ENCODE measurements around the gene ADCY10. TPM values are rescaled to one million over a fixed set of nuclear protein-coding genes. Genes with fewer than 3 reads are reported as not detected.

The ADCY10 gene
- total RNA-seq, 3 donors from 2014 or later (not counting 1 experiment from before 2014, with no cell fraction given), result 0.42 to 1.00 TPM; not detected in 1

GRCh38 chr1:167924543-167925231 lies 10.8 kb upstream of the ADCY10 start:
- Histone ChIP-seq H3K9me3 (ENCODE audit: control insufficient read depth, insufficient read depth, low read length) (no peaks in the 10 kb centered on the region), H3K4me1 (ENCODE audit: control insufficient read depth, insufficient read depth, low read length) (no peaks in the 10 kb centered on the region), H3K27me3 (ENCODE audit: control insufficient read depth, insufficient read depth, low read length) (no peaks in the 10 kb centered on the region), H3K4me3 (ENCODE audit: low read length) (no peak overlapping the region), H3K27ac (ENCODE audit: low read length) (no peak overlapping the region), H3K36me3 (ENCODE audit: control insufficient read depth, insufficient read depth, low read length) (peaks cover 2% of the 10 kb centered on the region)
- H3K9me3 Mint-ChIP-seq, result no peaks in the 10 kb centered on the region
- H3K4me1 Mint-ChIP-seq, result peaks cover 0 to 4% of the 10 kb centered on the region in 2 donors
- DNase-seq (no peak), ATAC-seq (no peak)
- no peak overlapping the region for H3K4me3 Mint-ChIP-seq
- H3K36me3 Mint-ChIP-seq, result no peaks in the 10 kb centered on the region
- intact Hi-C loops (cut with micrococcal nuclease), result no loop called here
- no peak for TF ChIP-seq CTCF (IDR thresholded peaks at IDR 0.05)
- H3K27me3 Mint-ChIP-seq (ENCODE audit: low read depth in 2 of 2), result no peaks in the 10 kb centered on the region
- WGBS (ENCODE audit: insufficient coverage), result 90% methylated on average over 2 of the region's 2 CpGs
- no peak overlapping the region for H3K27ac Mint-ChIP-seq

GRCh38 chr1:167924102-167924501 lies 10.2 kb upstream of the ADCY10 start:
- Mint-ChIP-seq H3K27ac (no peak overlapping the region), H3K4me3 (no peak overlapping the region), H3K36me3 (no peaks in the 10 kb centered on the region), H3K4me1 (peaks cover 0 to 4% of the 10 kb centered on the region in 2 donors), H3K9me3 (no peaks in the 10 kb centered on the region), H3K27me3 (ENCODE audit: low read depth in 2 of 2) (no peaks in the 10 kb centered on the region)
- H3K4me1 ChIP-seq (ENCODE audit: control insufficient read depth, insufficient read depth, low read length), result no peaks in the 10 kb centered on the region
- DNase-seq (no peak), ATAC-seq (no peak)
- no peaks in the 10 kb centered on the region for H3K27me3 ChIP-seq (ENCODE audit: control insufficient read depth, insufficient read depth, low read length)
- no peak for TF ChIP-seq CTCF (IDR thresholded peaks at IDR 0.05)
- no CpG with 5 or more reads among the region's 2 CpGs for WGBS (ENCODE audit: insufficient coverage)
- H3K9me3 ChIP-seq (ENCODE audit: control insufficient read depth, insufficient read depth, low read length), result no peaks in the 10 kb centered on the region
- peaks cover 3% of the 10 kb centered on the region for H3K36me3 ChIP-seq (ENCODE audit: control insufficient read depth, insufficient read depth, low read length)
- no peak overlapping the region for H3K27ac ChIP-seq (ENCODE audit: low read length)
- H3K4me3 ChIP-seq (ENCODE audit: low read length), result no peak overlapping the region
- intact Hi-C loops (cut with micrococcal nuclease), result no loop called here

- no peak overlapping the region for H3K4me3 Mint-ChIP-seq
- no peak overlapping the region for H3K27ac Mint-ChIP-seq
- Histone ChIP-seq H3K4me3 (ENCODE audit: low read length) (no peak overlapping the region), H3K4me1 (ENCODE audit: control insufficient read depth, insufficient read depth, low read length) (no peaks in the 10 kb centered on the region), H3K27me3 (ENCODE audit: control insufficient read depth, insufficient read depth, low read length) (no peaks in the 10 kb centered on the region), H3K27ac (ENCODE audit: low read length) (no peak overlapping the region), H3K9me3 (ENCODE audit: control insufficient read depth, insufficient read depth, low read length) (no peaks in the 10 kb centered on the region), H3K36me3 (ENCODE audit: control insufficient read depth, insufficient read depth, low read length) (peaks cover 5% of the 10 kb centered on the region)
- DNase-seq (no peak), ATAC-seq (no peak)
- WGBS (ENCODE audit: insufficient coverage), result 96% methylated on average over 2 of the region's 3 CpGs
- no peaks in the 10 kb centered on the region for H3K9me3 Mint-ChIP-seq
- intact Hi-C loops (cut with micrococcal nuclease), result no loop called here
- TF ChIP-seq CTCF (IDR thresholded peaks at IDR 0.05), result no peak
- no peaks in the 10 kb centered on the region for H3K36me3 Mint-ChIP-seq
- peaks cover 0 to 4% of the 10 kb centered on the region in 2 donors for H3K4me1 Mint-ChIP-seq
- H3K27me3 Mint-ChIP-seq (ENCODE audit: low read depth in 2 of 2), result no peaks in the 10 kb centered on the region
Observed at GRCh38 chr1:167923324-167924056, 9.6 kb upstream of the ADCY10 start.

Measured in natural killer cell (primary cell).